H1 (cell line): ENCODE data around the gene AGAP1. TPM values are rescaled to one million over a fixed set of nuclear protein-coding genes. Genes with fewer than 3 reads are reported as not detected.

ENCODE experiments used
- CTCF ChIA-PET: fragments of 300-600 bp; sonication (Branson Sonifier 250); formaldehyde crosslinking; loops from one replicate; lab custom pipeline; 2021; ENCODE audit not compliant: partially characterized antibody; lab: Charles Lee
- POLR2A ChIA-PET: fragments of 300-600 bp; sonication (Branson Sonifier 250); formaldehyde crosslinking; loops from one replicate; lab custom pipeline; 2021; ENCODE audit warnings: inconsistent platforms; ENCODE audit not compliant: partially characterized antibody; lab: Charles Lee
- DNase-seq, 2 experiments: peaks; one replicate each; pipeline versions ENCODE4 v3.0.0 to v3.0.0-alpha.2; 2010 to 2022; ENCODE audit warnings: low spot score in 2 of 2, low read depth in 1 of 2, mixed read lengths in 1 of 2
- FAIRE-seq: peaks from 2 replicates; lab custom pipeline; 2011; peaks lifted over from hg19 to GRCh38; lab: Jason Lieb, UNC
- H2AFZ ChIP-seq: 2 replicates; pipeline ENCODE4 v1.8.1; 2012; ENCODE audit warnings: low read length, inconsistent platforms
- H2AK5ac ChIP-seq: 2 replicates; pipeline ENCODE4 v1.6.1; 2013; ENCODE audit warnings: low read depth, low read length
- H2BK120ac ChIP-seq: replicated peaks from 2 replicates; pipeline ENCODE3; 2013; ENCODE audit warnings: low read depth, low read length, inconsistent platforms
- H2BK12ac ChIP-seq: 2 replicates; pipeline ENCODE4 v1.6.1; 2013; ENCODE audit warnings: low read depth, low read length
- H2BK15ac ChIP-seq: 2 replicates; pipeline ENCODE4 v1.6.1; 2013; ENCODE audit warnings: low read length
- H2BK20ac ChIP-seq: 2 replicates; pipeline ENCODE4 v1.6.1; 2013; ENCODE audit warnings: low read length
- H2BK5ac ChIP-seq: 2 replicates; pipeline ENCODE4 v1.6.1; 2013; ENCODE audit warnings: low read depth, low read length
- H3K14ac ChIP-seq: 2 replicates; pipeline ENCODE4 v1.6.1; 2013; ENCODE audit warnings: inconsistent platforms; ENCODE audit not compliant: insufficient read length
- H3K18ac ChIP-seq: 2 replicates; pipeline ENCODE4 v1.6.1; 2013; ENCODE audit warnings: low read length; ENCODE audit errors: extremely low read depth
- H3K23ac ChIP-seq: 2 replicates; pipeline ENCODE4 v1.6.1; 2013; ENCODE audit warnings: inconsistent platforms; ENCODE audit not compliant: insufficient read length
- H3K23me2 ChIP-seq: 2 replicates; pipeline ENCODE4 v1.6.1; 2013; ENCODE audit warnings: low read depth, low read length
- H3K27ac ChIP-seq: 2 replicates; pipeline ENCODE4 v1.6.1; 2011; ENCODE audit warnings: low read depth, low read length, inconsistent platforms
- H3K27me3 ChIP-seq, 4 experiments: replicated peaks in 1 of 4; 1 replicate in 1 of 4; 2 replicates in 3 of 4; pipeline versions ENCODE4 v1.6.1 to v1.8.1; 2011 to 2013; ENCODE audit warnings: low read length in 3 of 4, mild to moderate bottlenecking in 3 of 4, inconsistent platforms in 2 of 4, mixed read lengths in 2 of 4, moderate library complexity in 1 of 4; ENCODE audit not compliant: control insufficient read depth in 3 of 4, insufficient read depth in 3 of 4; ENCODE audit errors: extremely low read depth in 1 of 4
- H3K36me3 ChIP-seq, 4 experiments: 2 replicates each; pipeline versions ENCODE4 v1.6.1 to v1.8.1; 2011 to 2013; ENCODE audit warnings: mild to moderate bottlenecking in 4 of 4, low read length in 3 of 4, moderate library complexity in 2 of 4, control low read depth in 1 of 4, inconsistent platforms in 1 of 4; ENCODE audit not compliant: insufficient read depth in 4 of 4, control insufficient read depth in 2 of 4
- H3K4ac ChIP-seq: replicated peaks from 2 replicates; pipeline ENCODE3; 2013; ENCODE audit warnings: low read length, low read depth, mixed read lengths, inconsistent platforms; ENCODE audit not compliant: insufficient read length
- H3K4me1 ChIP-seq, 4 experiments: replicated peaks in 1 of 4; 1 replicate in 1 of 4; 2 replicates in 3 of 4; pipeline versions ENCODE4 v1.6.1 to v1.8.1; 2011 to 2013; ENCODE audit warnings: low read length in 3 of 4, inconsistent platforms in 2 of 4, mixed read lengths in 1 of 4; ENCODE audit not compliant: insufficient read depth in 4 of 4, control insufficient read depth in 3 of 4
- H3K4me2 ChIP-seq, 2 experiments: 2 replicates each; pipeline versions ENCODE4 v1.6.1 to v1.8.1; 2011 to 2013; ENCODE audit warnings: low read depth in 2 of 2, low read length in 2 of 2, control low read depth in 1 of 2, inconsistent platforms in 1 of 2, mild to moderate bottlenecking in 1 of 2; ENCODE audit not compliant: insufficient read depth in 1 of 2
- H3K4me3 ChIP-seq, 4 experiments: fragments of 200-600, 300-600 bp in 1 of 4; sonication (generic), shearing (Covaris generic), sonication (Bioruptor Twin) in 1 of 4; 2 replicates each; pipeline versions ENCODE4 v1.5.1 to v1.8.1; 2011 to 2016; ENCODE audit warnings: low read length in 4 of 4, low read depth in 3 of 4, control low read depth in 2 of 4, inconsistent platforms in 2 of 4, mild to moderate bottlenecking in 2 of 4, mixed read lengths in 1 of 4, moderate library complexity in 1 of 4; ENCODE audit not compliant: insufficient read depth in 2 of 4; ENCODE audit errors: extremely low read depth in 1 of 4
- H3K56ac ChIP-seq: replicated peaks from 2 replicates; pipeline ENCODE3; 2013; ENCODE audit warnings: low read depth, mild to moderate bottlenecking, mixed read lengths, low read length, inconsistent platforms; ENCODE audit not compliant: insufficient read length
- H3K79me1 ChIP-seq: 2 replicates; pipeline ENCODE4 v1.6.1; 2013; ENCODE audit warnings: low read depth, low read length, control low read depth
- H3K79me2 ChIP-seq, 2 experiments: 2 replicates each; pipeline versions ENCODE4 v1.6.1 to v1.8.1; 2012 to 2013; ENCODE audit warnings: low read length in 2 of 2, mild to moderate bottlenecking in 2 of 2, inconsistent platforms in 1 of 2; ENCODE audit not compliant: insufficient read depth in 2 of 2, control insufficient read depth in 1 of 2
- H3K9ac ChIP-seq, 4 experiments: replicated peaks in 1 of 4; 1 replicate in 1 of 4; 2 replicates in 3 of 4; pipeline versions ENCODE4 v1.6.1 to v1.8.1; 2011 to 2013; ENCODE audit warnings: low read depth in 3 of 4, low read length in 3 of 4, control low read depth in 2 of 4, mild to moderate bottlenecking in 2 of 4, moderate library complexity in 2 of 4, inconsistent platforms in 1 of 4; ENCODE audit errors: extremely low read depth in 1 of 4
- H3K9me3 ChIP-seq, 2 experiments: 2 replicates each; pipeline versions ENCODE4 v1.6.1 to v1.8.1; 2012 to 2013; ENCODE audit warnings: mild to moderate bottlenecking in 2 of 2, moderate library complexity in 2 of 2, control low read depth in 1 of 2, inconsistent platforms in 1 of 2, low read depth in 1 of 2, low read length in 1 of 2, mixed read lengths in 1 of 2; ENCODE audit not compliant: insufficient read depth in 2 of 2
- H4K20me1 ChIP-seq, 2 experiments: replicated peaks in 1 of 2; 2 replicates each; pipeline versions ENCODE3 to v1.8.1; 2011 to 2013; ENCODE audit warnings: inconsistent platforms in 2 of 2, low read length in 2 of 2, mild to moderate bottlenecking in 1 of 2; ENCODE audit not compliant: insufficient read depth in 2 of 2, control insufficient read depth in 1 of 2
- H4K5ac ChIP-seq: 2 replicates; pipeline ENCODE4 v1.6.1; 2013; ENCODE audit warnings: low read length, low read depth, mixed read lengths, inconsistent platforms; ENCODE audit not compliant: insufficient read length
- H4K8ac ChIP-seq: 2 replicates; pipeline ENCODE4 v1.8.0; 2013; ENCODE audit warnings: mild to moderate bottlenecking, moderate library complexity, low read length, inconsistent platforms; ENCODE audit not compliant: insufficient read depth; ENCODE audit errors: extremely low read depth
- H4K91ac ChIP-seq: replicated peaks from 2 replicates; pipeline ENCODE3; 2013; ENCODE audit warnings: low read length, mixed read lengths, inconsistent platforms; ENCODE audit not compliant: insufficient read length
- ASH2L ChIP-seq: fragments of 200-600, 300-600 bp; sonication (generic); IDR thresholded peaks from one replicate; pipeline ENCODE4 v1.7.1; 2017; ENCODE audit warnings: low read length
- CTBP2 ChIP-seq: IDR thresholded peaks from 2 replicates; pipeline ENCODE4 v1.7.0; 2011; ENCODE audit warnings: borderline replicate concordance, mild to moderate bottlenecking, moderate library complexity, mixed read lengths, low read length; ENCODE audit not compliant: insufficient read depth, insufficient read length
- HDAC6 ChIP-seq: IDR thresholded peaks from one replicate; pipeline ENCODE4 v1.7.1; 2012; ENCODE audit warnings: low read depth, mild to moderate bottlenecking, inconsistent platforms, low read length, moderate library complexity
- KDM1A ChIP-seq: fragments of 200-600, 300-600 bp; sonication (generic); IDR thresholded peaks from 2 replicates; pipeline ENCODE4 v1.7.1; 2016; ENCODE audit warnings: mild to moderate bottlenecking, low read length, borderline replicate concordance
- KDM4A ChIP-seq: IDR thresholded peaks from one replicate; pipeline ENCODE4 v1.7.1; 2012; ENCODE audit warnings: low read depth, mild to moderate bottlenecking, moderate library complexity, low read length, inconsistent platforms; ENCODE audit not compliant: severe bottlenecking
- KDM5A ChIP-seq: fragments of 200-600 bp; IDR thresholded peaks from 2 replicates; pipeline ENCODE4 v1.7.1; 2012; ENCODE audit warnings: mild to moderate bottlenecking, low read length, inconsistent platforms, mixed read lengths
- RAD21 ChIP-seq, 2 experiments: IDR thresholded peaks in 1 of 2; conservative IDR thresholded peaks in 1 of 2; 2 replicates each; pipeline ENCODE4 v1.6.1; 2011; ENCODE audit warnings: low read depth in 2 of 2, low read length in 2 of 2, improper control_type of control experiment in 1 of 2, inconsistent platforms in 1 of 2, mild to moderate bottlenecking in 1 of 2, moderate library complexity in 1 of 2
- RFX5 ChIP-seq: IDR thresholded peaks from 2 replicates; pipeline ENCODE4 v1.6.1; 2011; ENCODE audit warnings: low read depth, low read length, improper control_type of control experiment, borderline replicate concordance
- SIRT6 ChIP-seq: IDR thresholded peaks from one replicate; pipeline ENCODE4 v1.7.1; 2012; ENCODE audit warnings: low read length, inconsistent platforms
- SP2 ChIP-seq: IDR thresholded peaks from 2 replicates; pipeline ENCODE4 v1.6.1; 2012; ENCODE audit warnings: mild to moderate bottlenecking, low read length, inconsistent platforms
- SP4 ChIP-seq: IDR thresholded peaks from 2 replicates; pipeline ENCODE4 v1.6.1; 2012; ENCODE audit warnings: low read length, inconsistent platforms
- SRF ChIP-seq: IDR thresholded peaks from 2 replicates; pipeline ENCODE4 v1.6.1; 2011; ENCODE audit warnings: mild to moderate bottlenecking, low read depth, low read length, moderate library complexity
- TEAD4 ChIP-seq: IDR thresholded peaks from 2 replicates; pipeline ENCODE4 v1.6.1; 2012; ENCODE audit warnings: low read depth, low read length, inconsistent platforms, mixed read lengths
- WGBS, 2 experiments: shearing (Covaris generic) in 1 of 2; methylation state at CpG; one replicate each; pipeline versions ENCODE4 v1.1.6 to v1.1.7; 2013 to 2015; ENCODE audit warnings: low lambda C conversion rate in 2 of 2, mixed read lengths in 2 of 2, inconsistent platforms in 1 of 2, low coverage in 1 of 2, missing lambda C conversion rate in 1 of 2; ENCODE audit not compliant: insufficient replicate concordance in 2 of 2, insufficient coverage in 1 of 2, insufficient read length in 1 of 2; ENCODE audit errors: extremely low coverage in 1 of 2, missing lambda C conversion rate in 1 of 2; 5-methylcytosine and 5-hydroxymethylcytosine counted together
- polyA plus RNA-seq, 7 experiments: library from polyadenylated mRNA; depleted of rRNA in 3 of 7; stranded (reverse) in 5 of 7; unstranded in 2 of 7; fragments of >200 nt in 5 of 7; fragments of 200-250 nt in 2 of 7; gene quantifications; 1 replicate in 5 of 7; 2 replicates in 1 of 7; 4 replicates in 1 of 7; pipeline versions ENCODE4 v1.2.1 to v1.2.3, GENCODE V29; 2011 to 2013; ENCODE audit warnings: missing spikeins in 2 of 7, mixed read lengths in 2 of 7
- total RNA-seq: library from RNA; stranded (reverse); fragmentation: NEBNext Ultra II Directional; extraction: Animal tissue kit (Norgen Biotek cat#: 25700); gene quantifications from 2 replicates; pipeline ENCODE4 v1.2.1, GENCODE V29; 2021

Gene AGAP1
- total and polyA plus RNA-seq, 2 of the 8 experiments (the other 6 are each of a cell fraction or from before 2014, with no cell fraction given): 18.1 to 39.4 TPM

- no peak overlapping the region for H3K27ac ChIP-seq
- H3K79me1 ChIP-seq: no peaks in the 10 kb centered on the region; the same call in 1 of the 2 replicates
- H3K23me2 ChIP-seq: no peaks in the 10 kb centered on the region
- no peak overlapping the region for H2BK15ac ChIP-seq
- DNase-seq: no peak
- H4K5ac ChIP-seq: no peak overlapping the region
- no peak overlapping the region for H2AFZ ChIP-seq
- H2BK12ac ChIP-seq: no peak overlapping the region
- no peaks in the 10 kb centered on the region for H3K9me3 ChIP-seq
- H4K8ac ChIP-seq: no peak overlapping the region
- H3K18ac ChIP-seq: no peak overlapping the region
- POLR2A ChIA-PET: no interaction called here
- peaks cover 4 to 8% of the 10 kb centered on the region in 2 experiments for H4K20me1 ChIP-seq
- no peaks in the 10 kb centered on the region for H3K27me3 ChIP-seq
- no peak overlapping the region for H3K4me2 ChIP-seq
- H3K79me2 ChIP-seq: no peaks in the 10 kb centered on the region
- no peak overlapping the region for H2AK5ac ChIP-seq
- H4K91ac ChIP-seq: no peak overlapping the region
- no peak overlapping the region for H2BK5ac ChIP-seq
- CTCF ChIA-PET: interaction anchor here (0.7 to 2.0 kb wide), 3 partner anchors 25 to 1104 kb away, joined by 3 to 4 read pairs (median 4); no protein-coding TSS in a partner anchor
- H3K4me3 ChIP-seq: no peak overlapping the region
- no peak overlapping the region for H3K4ac ChIP-seq
- peaks cover 6 to 17% (median 14%) of the 10 kb centered on the region in 4 experiments; a peak in 4 of 7 replicates for H3K4me1 ChIP-seq
- no peak overlapping the region for H3K23ac ChIP-seq
- H2BK20ac ChIP-seq: no peak overlapping the region
- no peak overlapping the region for H3K14ac ChIP-seq
- 96% methylated on average over 20 of the region's 20 CpGs; no CpG with 5 or more reads in 1 of the 2 experiments for WGBS, 2 experiments
- H3K9ac ChIP-seq: no peak overlapping the region
- no peak overlapping the region for H2BK120ac ChIP-seq
- FAIRE-seq: no peak
- H3K36me3 ChIP-seq: peaks cover 0 to 8% (median 2%) of the 10 kb centered on the region in 4 experiments; a peak in 2 of 8 replicates
- no peak overlapping the region for H3K56ac ChIP-seq
- no peak for TF ChIP-seq RFX5
- no peak for TF ChIP-seq SP2
- no peak for TF ChIP-seq KDM1A
- TF ChIP-seq HDAC6: no peak
- no peak for TF ChIP-seq CTBP2
- TF ChIP-seq KDM4A: no peak
- no peak for TF ChIP-seq SRF
- TF ChIP-seq TEAD4: no peak
- no peak for TF ChIP-seq ASH2L
- no peak for TF ChIP-seq RAD21 (IDR thresholded peaks at IDR 0.05 in 1 of 2, conservative IDR thresholded peaks at IDR 0.05 in 1 of 2; ENCODE audit: low read depth in 2 of 2, low read length in 2 of 2)
- TF ChIP-seq SP4: no peak
- TF ChIP-seq SIRT6: no peak
- no peak for TF ChIP-seq KDM5A
Measured at GRCh38 chr2:235811446-235812184, 317.8 kb downstream of the AGAP1 start.
